GM12872 (cell line): ENCODE measurements around the gene MDC1.

ENCODE experiments used
- CTCF ChIP-seq: IDR thresholded peaks from 3 replicates; pipeline ENCODE4 v1.5.1; 2011; ENCODE audit warnings: low read depth, mild to moderate bottlenecking, low read length, moderate library complexity; ENCODE audit not compliant: insufficient read depth

The MDC1 gene

GRCh38 chr6:30686908-30687658 lies 30.0 kb downstream of the MDC1 start:
- no peak for TF ChIP-seq CTCF

- no peak for TF ChIP-seq CTCF
Measured at GRCh38 chr6:30686009-30686907, 30.8 kb downstream of the MDC1 start, which contains the start of gene PPP1R18. Gene PPP1R18 (minus strand): TSS chr6:30686645. CDS start chr6:30686018, 627 bp downstream.

- TF ChIP-seq CTCF, result peak; percentile 58
Measured at GRCh38 chr6:30685157-30686008, 31.7 kb downstream of the MDC1 start.

- TF ChIP-seq CTCF, result no peak
Measured at GRCh38 chr6:30684386-30685156, 32.5 kb downstream of the MDC1 start.

GRCh38 chr6:30683980-30684338 lies 33.1 kb downstream of the MDC1 start:
- TF ChIP-seq CTCF, result no peak

GRCh38 chr6:30683183-30683979 lies 33.7 kb downstream of the MDC1 start:
- TF ChIP-seq CTCF, result no peak
